Smooth muscle cell (in vitro differentiated cells): ENCODE results near the gene SLC5A2. TPM values are rescaled to one million over a fixed set of nuclear protein-coding genes. Genes with fewer than 3 reads are reported as not detected.
A peak's percentile ranks its signal among the peaks of the same experiment; 100 is the strongest.

Source experiments
- DNase-seq: peaks from one replicate; lab custom pipeline; 2025; ENCODE audit not compliant: unreplicated experiment; lab: John Stamatoyannopoulos, UW
- H2AFZ ChIP-seq: fragments of 200-600 bp; sonication (generic); 2 replicates; pipeline ENCODE4 v1.6.0; 2016; ENCODE audit warnings: antibody characterized with exemption, low read depth, mild to moderate bottlenecking
- H3F3A ChIP-seq: fragments of 200-600 bp; sonication (generic); 2 replicates; pipeline ENCODE4 v1.6.0; 2017; ENCODE audit warnings: antibody characterized with exemption, low read depth
- H3K27ac ChIP-seq: fragments of 200-600 bp; sonication (generic); 2 replicates; pipeline ENCODE4 v1.5.1; 2016; ENCODE audit warnings: low read depth, mild to moderate bottlenecking
- H3K27me3 ChIP-seq: fragments of 200-600 bp; sonication (generic); 2 replicates; pipeline ENCODE4 v1.6.1; 2016; ENCODE audit warnings: low read depth, mild to moderate bottlenecking
- H3K36me3 ChIP-seq: fragments of 200-600 bp; sonication (generic); 2 replicates; pipeline ENCODE4 v1.5.1; 2016; ENCODE audit warnings: low read depth
- H3K4me1 ChIP-seq: fragments of 200-600 bp; sonication (generic); 2 replicates; pipeline ENCODE4 v1.5.1; 2016; ENCODE audit warnings: low read depth
- H3K4me2 ChIP-seq: fragments of 200-600 bp; sonication (generic); 2 replicates; pipeline ENCODE4 v1.6.0; 2016; ENCODE audit warnings: mild to moderate bottlenecking
- H3K4me3 ChIP-seq: fragments of 200-600 bp; sonication (generic); 2 replicates; pipeline ENCODE4 v1.5.1; 2016; ENCODE audit warnings: mild to moderate bottlenecking
- H3K79me2 ChIP-seq: fragments of 200-600 bp; sonication (generic); 2 replicates; pipeline ENCODE4 v1.6.0; 2016; ENCODE audit warnings: low read depth, mild to moderate bottlenecking
- H3K9ac ChIP-seq: fragments of 200-600 bp; sonication (generic); 2 replicates; pipeline ENCODE4 v1.6.0; 2016; ENCODE audit warnings: low read depth
- H3K9me3 ChIP-seq: fragments of 200-600 bp; sonication (generic); replicated peaks from 2 replicates; pipeline ENCODE4 v1.5.1; 2016; ENCODE audit warnings: low read depth
- H4K20me1 ChIP-seq: fragments of 200-600 bp; sonication (generic); 2 replicates; pipeline ENCODE4 v1.6.0; 2016; ENCODE audit warnings: low read depth
- WGBS: methylation state at CpG from one replicate; pipeline ENCODE4 v1.1.7; 2016; ENCODE audit warnings: low lambda C conversion rate; 5-methylcytosine and 5-hydroxymethylcytosine counted together
- polyA plus RNA-seq: library from polyadenylated mRNA; unstranded; fragments of >200 nt; fragmentation: Nextera tagmentation; extraction: Ambion mirVana; gene quantifications from 2 replicates; pipeline ENCODE4 v1.2.1, GENCODE V29; 2016
- total RNA-seq: library from RNA; depleted of rRNA; stranded (reverse); fragments of >200 nt; gene quantifications from 2 replicates; pipeline ENCODE4 v1.2.3, GENCODE V29; 2014
- TF ChIP-seq, protein P1 (sequence below): fragments of 200-600 bp; sonication (generic); IDR thresholded peaks from 2 replicates; pipeline ENCODE4 v1.5.1; 2017; ENCODE audit warnings: borderline replicate concordance, mild to moderate bottlenecking, antibody characterized with exemption; ENCODE audit not compliant: insufficient read depth, poor library complexity, severe bottlenecking

Gene SLC5A2
- total and polyA plus RNA-seq, 2 experiments from 2014 or later: 5.1 TPM; not detected in 1

DNA sequence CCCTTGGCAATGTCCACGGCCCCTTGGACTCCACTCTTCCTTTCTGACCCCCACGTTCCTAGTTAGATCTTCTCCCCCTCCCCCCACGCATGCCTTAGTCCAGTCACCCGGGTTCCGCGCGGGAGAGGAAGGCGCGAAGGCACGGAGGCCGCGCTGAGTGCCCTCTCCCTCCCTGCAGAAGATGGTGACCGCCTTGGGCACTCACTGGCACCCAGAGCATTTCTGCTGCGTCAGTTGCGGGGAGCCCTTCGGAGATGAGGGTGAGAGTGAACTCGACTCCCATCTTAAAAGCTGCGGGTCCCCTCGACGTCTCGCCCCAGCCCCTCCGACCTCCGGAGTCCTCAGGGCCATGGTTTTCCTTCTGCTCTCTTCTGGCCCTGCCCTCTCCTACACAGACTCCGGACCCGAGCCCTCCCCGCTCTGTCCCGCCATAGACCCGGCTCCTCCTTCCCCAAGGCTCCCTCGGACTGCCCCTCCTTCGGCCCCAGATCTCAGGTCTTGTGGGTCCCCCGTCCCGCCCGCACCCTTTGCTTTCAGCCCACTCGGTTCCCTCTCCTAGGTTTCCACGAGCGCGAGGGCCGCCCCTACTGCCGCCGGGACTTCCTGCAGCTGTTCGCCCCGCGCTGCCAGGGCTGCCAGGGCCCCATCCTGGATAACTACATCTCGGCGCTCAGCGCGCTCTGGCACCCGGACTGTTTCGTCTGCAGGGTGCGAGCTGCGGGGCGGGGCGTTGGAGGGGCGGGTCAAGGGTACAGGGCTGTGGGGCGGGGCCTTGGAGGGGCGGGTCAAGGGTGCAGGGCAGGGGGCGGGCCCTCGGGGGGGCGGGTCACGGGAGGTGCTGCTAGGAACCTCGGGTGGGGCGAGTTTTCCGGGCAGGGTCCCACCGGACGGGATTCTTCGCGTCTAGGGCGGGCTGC is 6.4 kb upstream of the SLC5A2 start:
- Histone ChIP-seq H3K79me2 (no peaks in the 10 kb centered on the region), H3K9ac (no peak overlapping the region), H4K20me1 (peaks cover 62% of the 10 kb centered on the region), H3K27ac (no peak overlapping the region), H2AFZ (no peak overlapping the region), H3F3A (peaks cover 51% of the 10 kb centered on the region), H3K4me1 (no peaks in the 10 kb centered on the region), H3K4me2 (no peak overlapping the region), H3K4me3 (peak overlapping the region; percentile 34), H3K36me3 (peaks cover 6% of the 10 kb centered on the region), H3K9me3 (no peaks in the 10 kb centered on the region), H3K27me3 (no peaks in the 10 kb centered on the region)
- WGBS: 37% methylated on average over 41 of the region's 68 CpGs
- no peak for DNase-seq
- TF ChIP-seq, protein P1, sequence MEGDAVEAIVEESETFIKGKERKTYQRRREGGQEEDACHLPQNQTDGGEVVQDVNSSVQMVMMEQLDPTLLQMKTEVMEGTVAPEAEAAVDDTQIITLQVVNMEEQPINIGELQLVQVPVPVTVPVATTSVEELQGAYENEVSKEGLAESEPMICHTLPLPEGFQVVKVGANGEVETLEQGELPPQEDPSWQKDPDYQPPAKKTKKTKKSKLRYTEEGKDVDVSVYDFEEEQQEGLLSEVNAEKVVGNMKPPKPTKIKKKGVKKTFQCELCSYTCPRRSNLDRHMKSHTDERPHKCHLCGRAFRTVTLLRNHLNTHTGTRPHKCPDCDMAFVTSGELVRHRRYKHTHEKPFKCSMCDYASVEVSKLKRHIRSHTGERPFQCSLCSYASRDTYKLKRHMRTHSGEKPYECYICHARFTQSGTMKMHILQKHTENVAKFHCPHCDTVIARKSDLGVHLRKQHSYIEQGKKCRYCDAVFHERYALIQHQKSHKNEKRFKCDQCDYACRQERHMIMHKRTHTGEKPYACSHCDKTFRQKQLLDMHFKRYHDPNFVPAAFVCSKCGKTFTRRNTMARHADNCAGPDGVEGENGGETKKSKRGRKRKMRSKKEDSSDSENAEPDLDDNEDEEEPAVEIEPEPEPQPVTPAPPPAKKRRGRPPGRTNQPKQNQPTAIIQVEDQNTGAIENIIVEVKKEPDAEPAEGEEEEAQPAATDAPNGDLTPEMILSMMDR: no peak

DNA sequence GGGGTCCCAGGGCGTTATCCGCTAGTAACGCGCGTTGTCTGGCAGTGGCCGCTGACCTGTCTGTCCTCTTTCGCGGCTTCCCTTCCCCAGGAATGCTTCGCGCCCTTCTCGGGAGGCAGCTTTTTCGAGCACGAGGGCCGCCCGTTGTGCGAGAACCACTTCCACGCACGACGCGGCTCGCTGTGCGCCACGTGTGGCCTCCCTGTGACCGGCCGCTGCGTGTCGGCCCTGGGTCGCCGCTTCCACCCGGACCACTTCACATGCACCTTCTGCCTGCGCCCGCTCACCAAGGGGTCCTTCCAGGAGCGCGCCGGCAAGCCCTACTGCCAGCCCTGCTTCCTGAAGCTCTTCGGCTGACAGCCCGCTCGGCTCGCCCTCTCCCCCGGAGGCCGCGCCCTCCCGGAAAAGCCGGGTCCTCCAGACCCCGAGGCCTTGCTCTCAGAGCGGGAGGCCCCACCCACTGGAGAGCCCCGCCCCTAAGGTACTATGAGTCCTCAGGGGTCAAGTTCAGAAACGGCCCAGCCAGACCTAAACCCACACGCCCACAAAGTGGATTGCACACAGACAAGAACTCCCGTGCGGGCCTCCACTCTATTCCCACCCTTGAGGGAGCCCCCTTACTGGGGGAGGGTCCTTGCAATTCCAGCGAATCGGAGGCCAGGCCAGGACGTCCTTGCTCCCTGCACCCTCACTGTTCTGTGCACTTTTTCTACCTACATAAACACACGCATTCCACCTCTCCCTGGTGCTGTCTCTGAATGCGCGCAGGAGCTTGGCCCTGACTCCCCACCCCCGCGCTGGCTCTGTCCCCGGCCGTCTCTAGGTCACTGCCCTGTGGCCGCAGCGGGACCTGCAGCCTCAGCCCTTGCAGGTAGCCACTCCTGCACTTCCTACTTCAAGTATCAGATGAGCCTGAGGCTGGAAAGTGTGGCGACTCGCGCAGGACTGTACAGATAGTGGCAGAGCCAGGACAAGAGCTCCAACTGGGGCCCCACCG is 5.4 kb upstream of the SLC5A2 start:
- H2AFZ ChIP-seq: no peak overlapping the region
- no peak overlapping the region for H3K4me2 ChIP-seq
- H3K27me3 ChIP-seq: no peaks in the 10 kb centered on the region
- 63% methylated on average over 47 of the region's 67 CpGs for WGBS
- H3F3A ChIP-seq: peaks cover 51% of the 10 kb centered on the region
- no peak overlapping the region for H3K27ac ChIP-seq
- no peak overlapping the region for H3K9ac ChIP-seq
- no peaks in the 10 kb centered on the region for H3K79me2 ChIP-seq
- peaks cover 62% of the 10 kb centered on the region for H4K20me1 ChIP-seq
- H3K4me1 ChIP-seq: no peaks in the 10 kb centered on the region
- H3K9me3 ChIP-seq: no peaks in the 10 kb centered on the region
- TF ChIP-seq, protein P1: no peak
- DNase-seq: no peak
- H3K36me3 ChIP-seq: peaks cover 6% of the 10 kb centered on the region
- peak overlapping the region; percentile 23 for H3K4me3 ChIP-seq

DNA sequence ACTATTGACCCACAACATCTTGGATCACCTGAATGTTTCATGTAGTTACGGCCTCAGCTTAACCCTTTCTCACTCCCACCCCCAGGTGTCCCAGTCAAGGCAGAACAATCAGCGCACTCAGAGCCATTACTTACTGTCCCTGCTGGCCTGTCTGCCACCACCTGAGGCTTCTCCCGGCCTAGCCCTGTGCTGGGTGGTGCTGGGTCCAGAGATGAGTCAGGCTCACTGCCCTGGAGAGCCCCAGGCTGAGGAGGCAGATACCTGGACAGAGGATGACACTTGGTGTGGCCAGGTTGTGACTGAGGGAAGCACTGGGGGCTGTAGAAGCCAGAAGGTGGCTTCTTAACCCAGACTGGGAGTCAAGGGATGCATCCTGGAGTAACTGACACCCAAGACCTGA is 4.0 kb upstream of the SLC5A2 start:
- WGBS: 87% methylated on average over 3 of the region's 3 CpGs
- peaks cover 38% of the 10 kb centered on the region for H3F3A ChIP-seq

More for the DNA sequence above, 4.0 kb upstream of the SLC5A2 start:
- no peak for DNase-seq
- no peaks in the 10 kb centered on the region for H3K27me3 ChIP-seq
- H3K79me2 ChIP-seq: no peaks in the 10 kb centered on the region
- H3K27ac ChIP-seq: no peak overlapping the region
- H2AFZ ChIP-seq: no peak overlapping the region
- H3K36me3 ChIP-seq: peaks cover 6% of the 10 kb centered on the region
- peaks cover 51% of the 10 kb centered on the region for H4K20me1 ChIP-seq
- H3K9ac ChIP-seq: no peak overlapping the region
- H3K4me2 ChIP-seq: no peak overlapping the region
- TF ChIP-seq, protein P1: no peak
- no peak overlapping the region for H3K4me3 ChIP-seq
- no peaks in the 10 kb centered on the region for H3K4me1 ChIP-seq
- no peaks in the 10 kb centered on the region for H3K9me3 ChIP-seq
